Stimulated activated CD8-positive, alpha-beta memory T cell treated with anti-CD3 and anti-CD28 coated beads, Interleukin-7, amount 100 ng/mL, for 4 hours (primary cell): Measurements from ENCODE around the gene USP25.
"Not testable (repeated sequence)": the region's sequence is repeated elsewhere in the genome, so short reads cannot be mapped to it uniquely, and the experiment has no call there.

Source experiments
- DNase-seq, 2 donors: peaks; one replicate each; pipeline ENCODE4 v3.0.0-alpha.2; 2020; ENCODE audit warnings: low read depth in 2 of 2

The USP25 gene

GRCh38 chr21:15731243-15731613 is 1.4 kb downstream of the USP25 start:
- no peak for DNase-seq

- no peak for DNase-seq
Measured at GRCh38 chr21:15732290-15732995, 2.7 kb downstream of the USP25 start.

GRCh38 chr21:15732996-15733329 is 3.2 kb downstream of the USP25 start:
- no peak for DNase-seq

- no peak for DNase-seq
Measured at GRCh38 chr21:15735409-15735808, 5.6 kb downstream of the USP25 start.

- not testable (repeated sequence) for DNase-seq
Measured at GRCh38 chr21:15735931-15736330, 6.1 kb downstream of the USP25 start.

GRCh38 chr21:15738779-15739178 is 9.0 kb downstream of the USP25 start:
- DNase-seq = not testable (repeated sequence)

- no peak for DNase-seq
Measured at GRCh38 chr21:15740383-15740782, 10.6 kb downstream of the USP25 start.

GRCh38 chr21:15741510-15741909 is 11.7 kb downstream of the USP25 start:
- DNase-seq = no peak

GRCh38 chr21:15742052-15742670 is 12.4 kb downstream of the USP25 start:
- no peak for DNase-seq

- DNase-seq = no peak
Measured at GRCh38 chr21:15742694-15743093, 12.9 kb downstream of the USP25 start.

GRCh38 chr21:15743593-15743992 is 13.8 kb downstream of the USP25 start:
- no peak for DNase-seq

- DNase-seq = no peak
Measured at GRCh38 chr21:15744926-15745325, 15.1 kb downstream of the USP25 start.

GRCh38 chr21:15748586-15748985 is 18.8 kb downstream of the USP25 start:
- no peak for DNase-seq

GRCh38 chr21:15749082-15749860 is 19.5 kb downstream of the USP25 start:
- no peak for DNase-seq

- DNase-seq = no peak
Measured at GRCh38 chr21:15749861-15750159, 20.0 kb downstream of the USP25 start.

- no peak for DNase-seq
Measured at GRCh38 chr21:15751037-15751436, 21.3 kb downstream of the USP25 start.

GRCh38 chr21:15751546-15751945 is 21.8 kb downstream of the USP25 start:
- DNase-seq = no peak

GRCh38 chr21:15752763-15753407 is 23.1 kb downstream of the USP25 start:
- no peak for DNase-seq

GRCh38 chr21:15753741-15754140 is 24.0 kb downstream of the USP25 start:
- no peak for DNase-seq

GRCh38 chr21:15754640-15755039 is 24.9 kb downstream of the USP25 start:
- no peak for DNase-seq

- DNase-seq = no peak
Measured at GRCh38 chr21:15755125-15755524, 25.3 kb downstream of the USP25 start.

- DNase-seq = no peak
Measured at GRCh38 chr21:15759469-15759868, 29.7 kb downstream of the USP25 start.
